ENCODE measurements around the gene PCNX3.

The PCNX3 gene

GRCh38 chr11:65593518-65594414 lies 21.8 kb upstream of the PCNX3 start:
- H3K4me3 ChIP-seq: no peak overlapping the region
- peak overlapping the region in 10 of 21 experiments; percentile 1 to 81 (median 17) for H3K27ac ChIP-seq

GRCh38 chr11:65595131-65595530 lies 20.4 kb upstream of the PCNX3 start:
- Histone ChIP-seq H3K27ac (peak overlapping the region in 18 of 21 experiments; percentile 12 to 88 (median 68)), H3K4me3 (peak overlapping the region in 3 of 7 experiments; percentile 0 to 27 (median 12))

- Histone ChIP-seq H3K27ac (peak within 1 kb of the TSS in 18 of 21 experiments; percentile 12 to 88 (median 68)), H3K4me3 (peak within 1 kb of the TSS in 3 of 7 experiments; percentile 0 to 27 (median 12))
Measured at GRCh38 chr11:65595543-65596281, 19.9 kb upstream of the PCNX3 start, which contains the start of gene KCNK7. KCNK7 (minus strand) TSS chr11:65595800; CDS start chr11:65595772, 28 bp downstream.

GRCh38 chr11:65596520-65596919 lies 19.1 kb upstream of the PCNX3 start:
- Histone ChIP-seq H3K27ac (peak overlapping the region in 2 of 21 experiments; percentile 11 to 83), H3K4me3 (no peak overlapping the region)

GRCh38 chr11:65598258-65598699 lies 17.3 kb upstream of the PCNX3 start:
- no peak overlapping the region for H3K27ac ChIP-seq
- no peak overlapping the region for H3K4me3 ChIP-seq

- no peak overlapping the region for H3K4me3 ChIP-seq
- no peak overlapping the region for H3K27ac ChIP-seq
Measured at GRCh38 chr11:65599216-65599954, 16.2 kb upstream of the PCNX3 start.

GRCh38 chr11:65599955-65600246 lies 15.7 kb upstream of the PCNX3 start:
- no peak overlapping the region for H3K27ac ChIP-seq

GRCh38 chr11:65604258-65604657 lies 11.3 kb upstream of the PCNX3 start:
- H3K27ac ChIP-seq: no peak overlapping the region

More at GRCh38 chr11:65599955-65600246, 15.7 kb upstream of the PCNX3 start:
- H3K4me3 ChIP-seq: no peak overlapping the region

GRCh38 chr11:65606876-65607613 lies 8.5 kb upstream of the PCNX3 start:
- Histone ChIP-seq H3K4me3 (peak overlapping the region in 3 of 7 experiments; percentile 13 to 27 (median 20)), H3K27ac (peak overlapping the region in 16 of 21 experiments; percentile 5 to 90 (median 75))

More at GRCh38 chr11:65604258-65604657, 11.3 kb upstream of the PCNX3 start:
- no peak overlapping the region for H3K4me3 ChIP-seq

GRCh38 chr11:65607614-65608426 lies 7.8 kb upstream of the PCNX3 start:
- Histone ChIP-seq H3K27ac (peak overlapping the region in 4 of 21 experiments; percentile 1 to 49 (median 12)), H3K4me3 (peak overlapping the region in 3 of 7 experiments; percentile 13 to 27 (median 20))

- Histone ChIP-seq H3K27ac (peak overlapping the region in 4 of 21 experiments; percentile 34 to 98 (median 56)), H3K4me3 (no peak overlapping the region)
Measured at GRCh38 chr11:65609229-65609628, 6.3 kb upstream of the PCNX3 start.

- H3K4me3 ChIP-seq: no peak overlapping the region
- H3K27ac ChIP-seq: peak overlapping the region in 8 of 21 experiments; percentile 2 to 98 (median 58)
Measured at GRCh38 chr11:65609665-65610064, 5.9 kb upstream of the PCNX3 start.

GRCh38 chr11:65610404-65610803 lies 5.2 kb upstream of the PCNX3 start:
- Histone ChIP-seq H3K27ac (peak overlapping the region in 19 of 21 experiments; percentile 45 to 98 (median 94)), H3K4me3 (peak overlapping the region in 5 of 7 experiments; percentile 55 to 91 (median 79))

- H3K4me3 ChIP-seq: peak overlapping the region; percentile 55 to 91 (median 82)
Measured at GRCh38 chr11:65611028-65611757, 4.4 kb upstream of the PCNX3 start.

GRCh38 chr11:65611758-65612603 lies 3.6 kb upstream of the PCNX3 start:
- Histone ChIP-seq H3K27ac (peak overlapping the region in 20 of 21 experiments; percentile 45 to 98 (median 94)), H3K4me3 (peak overlapping the region; percentile 55 to 91 (median 82))

More at GRCh38 chr11:65611028-65611757, 4.4 kb upstream of the PCNX3 start:
- peak overlapping the region in 20 of 21 experiments; percentile 45 to 98 (median 94) for H3K27ac ChIP-seq

GRCh38 chr11:65612691-65613090 lies 2.9 kb upstream of the PCNX3 start:
- peak overlapping the region; percentile 55 to 91 (median 82) for H3K4me3 ChIP-seq
- H3K27ac ChIP-seq: peak overlapping the region in 20 of 21 experiments; percentile 21 to 98 (median 94)
